Peyer's patch (tissue), 4 donors: ENCODE data around the gene FBXW7.

Experiments used
- POLR2A ChIP-seq, 2 donors: fragments of 450-650 bp; IDR thresholded peaks; one replicate each; pipeline ENCODE4 v1.5.1; 2017; ENCODE audit warnings: antibody characterized with exemption in 2 of 2, mild to moderate bottlenecking in 2 of 2, moderate library complexity in 2 of 2
- TF ChIP-seq, protein P1 (sequence below), 6 experiments: fragments of 450-650 bp in 4 of 6; fragments of 200-600 bp in 2 of 6; sonication (generic) in 1 of 6; IDR thresholded peaks; one replicate each; pipeline ENCODE4 v1.5.1; 2017 to 2019; ENCODE audit warnings: antibody characterized with exemption in 6 of 6, mild to moderate bottlenecking in 3 of 6, moderate library complexity in 1 of 6

DNA sequence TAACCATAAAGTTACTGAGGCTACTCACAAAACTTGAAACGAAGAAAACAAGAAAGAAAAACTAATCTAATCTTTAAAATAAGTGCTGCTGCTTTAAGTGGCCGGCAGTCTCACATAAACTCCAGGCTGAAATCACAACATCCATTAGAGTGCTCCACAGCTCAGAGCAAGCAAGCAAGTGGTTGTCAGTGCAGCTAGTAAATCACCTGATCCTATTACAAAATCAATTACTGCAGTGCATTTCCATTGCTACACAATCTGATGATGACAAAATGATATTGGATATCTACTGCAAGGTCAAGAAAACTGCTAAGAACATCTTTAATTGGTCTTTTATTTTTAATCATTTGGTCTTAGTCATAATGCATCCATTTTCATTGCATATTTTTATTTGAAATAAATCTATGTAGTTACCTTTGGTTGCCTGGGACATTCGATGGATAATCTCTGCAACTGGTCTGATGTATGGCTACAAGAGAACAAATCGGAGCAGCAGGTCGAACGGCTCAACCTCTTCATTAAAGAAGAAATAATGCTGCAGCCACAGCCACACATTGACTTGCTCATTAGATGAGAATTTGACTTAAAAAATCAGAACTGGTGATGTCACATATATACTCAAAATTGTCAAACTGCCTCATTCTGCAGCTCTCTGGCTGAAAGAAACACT lies 87.7 kb downstream of the FBXW7 start:
- TF ChIP-seq POLR2A (IDR thresholded peaks at IDR 0.05) = no peak
- TF ChIP-seq, protein P1, sequence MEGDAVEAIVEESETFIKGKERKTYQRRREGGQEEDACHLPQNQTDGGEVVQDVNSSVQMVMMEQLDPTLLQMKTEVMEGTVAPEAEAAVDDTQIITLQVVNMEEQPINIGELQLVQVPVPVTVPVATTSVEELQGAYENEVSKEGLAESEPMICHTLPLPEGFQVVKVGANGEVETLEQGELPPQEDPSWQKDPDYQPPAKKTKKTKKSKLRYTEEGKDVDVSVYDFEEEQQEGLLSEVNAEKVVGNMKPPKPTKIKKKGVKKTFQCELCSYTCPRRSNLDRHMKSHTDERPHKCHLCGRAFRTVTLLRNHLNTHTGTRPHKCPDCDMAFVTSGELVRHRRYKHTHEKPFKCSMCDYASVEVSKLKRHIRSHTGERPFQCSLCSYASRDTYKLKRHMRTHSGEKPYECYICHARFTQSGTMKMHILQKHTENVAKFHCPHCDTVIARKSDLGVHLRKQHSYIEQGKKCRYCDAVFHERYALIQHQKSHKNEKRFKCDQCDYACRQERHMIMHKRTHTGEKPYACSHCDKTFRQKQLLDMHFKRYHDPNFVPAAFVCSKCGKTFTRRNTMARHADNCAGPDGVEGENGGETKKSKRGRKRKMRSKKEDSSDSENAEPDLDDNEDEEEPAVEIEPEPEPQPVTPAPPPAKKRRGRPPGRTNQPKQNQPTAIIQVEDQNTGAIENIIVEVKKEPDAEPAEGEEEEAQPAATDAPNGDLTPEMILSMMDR (IDR thresholded peaks at IDR 0.05) = no peak
